HK-2 (cell line): Measurements from ENCODE around the gene PITX1.
A peak's percentile ranks its signal among the peaks of the same experiment; 100 is the strongest.

Experiments used
- DNase-seq: peaks from one replicate; pipeline ENCODE4 v3.0.0-alpha.2; 2018; ENCODE audit not compliant: unreplicated experiment

PITX1 gene

DNA sequence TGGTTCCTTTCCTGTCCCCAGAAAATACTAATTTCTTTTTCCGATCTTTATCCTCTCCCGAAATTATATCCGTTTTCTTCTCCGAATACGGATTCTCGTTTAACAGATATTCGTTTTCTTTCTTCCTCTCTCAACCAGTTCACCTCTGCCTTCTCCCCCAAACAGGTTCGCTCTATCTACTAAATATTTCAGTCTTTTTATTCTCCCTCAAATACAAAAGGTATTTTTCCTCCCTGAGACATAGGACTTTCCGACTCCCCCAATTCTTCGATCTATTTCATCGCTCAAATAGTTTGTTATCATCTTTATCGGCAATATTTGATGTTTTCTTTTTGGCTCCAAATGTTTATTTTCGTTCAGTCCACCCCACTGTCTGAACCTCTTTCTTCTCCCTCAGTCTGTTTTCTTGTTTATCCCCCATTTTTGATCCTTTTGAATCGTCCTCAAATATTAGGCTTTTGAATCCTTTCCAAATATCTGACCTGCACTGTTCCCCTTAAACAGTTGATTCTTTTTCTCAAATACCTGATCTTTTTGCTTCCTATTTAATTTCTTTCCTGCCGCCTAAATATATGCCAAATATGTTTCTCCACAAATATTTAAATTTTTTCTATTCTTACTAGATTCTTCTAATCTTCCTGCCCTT, 4.4 kb downstream of the PITX1 start:
- DNase-seq: no peak

DNA sequence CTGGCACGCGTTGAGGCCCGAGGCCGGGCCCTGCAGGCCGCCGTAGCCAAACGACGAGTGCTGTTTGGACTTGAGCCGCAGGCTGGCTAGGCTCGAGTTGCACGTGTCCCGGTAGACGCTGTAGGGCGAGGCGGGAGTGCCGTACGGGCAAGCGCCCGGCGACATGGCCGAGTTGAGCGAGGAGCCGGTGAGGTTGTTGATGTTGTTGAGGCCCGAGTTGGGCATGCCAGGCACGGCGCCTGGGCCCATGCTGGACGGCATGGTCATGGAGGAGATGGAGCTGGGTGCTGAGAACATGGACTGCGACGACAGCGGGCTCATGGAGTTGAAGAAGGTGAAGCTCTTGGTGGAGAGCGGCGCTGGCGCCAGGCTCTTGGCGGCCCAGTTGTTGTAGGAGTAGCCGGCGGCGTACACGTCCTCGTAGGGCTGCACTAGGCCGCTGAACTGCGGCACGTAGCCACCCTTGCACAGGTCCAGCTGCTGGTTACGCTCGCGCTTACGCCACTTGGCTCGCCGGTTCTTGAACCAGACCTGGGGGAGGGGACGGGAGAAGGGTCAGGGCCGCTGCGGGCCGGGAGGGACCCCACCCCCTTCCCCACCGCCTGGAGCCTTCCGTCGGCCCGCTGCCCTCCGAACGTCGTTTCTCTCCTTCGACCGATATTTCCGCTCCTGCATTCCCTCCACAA, 5.1 kb downstream of the PITX1 start:
- DNase-seq: no peak

DNA sequence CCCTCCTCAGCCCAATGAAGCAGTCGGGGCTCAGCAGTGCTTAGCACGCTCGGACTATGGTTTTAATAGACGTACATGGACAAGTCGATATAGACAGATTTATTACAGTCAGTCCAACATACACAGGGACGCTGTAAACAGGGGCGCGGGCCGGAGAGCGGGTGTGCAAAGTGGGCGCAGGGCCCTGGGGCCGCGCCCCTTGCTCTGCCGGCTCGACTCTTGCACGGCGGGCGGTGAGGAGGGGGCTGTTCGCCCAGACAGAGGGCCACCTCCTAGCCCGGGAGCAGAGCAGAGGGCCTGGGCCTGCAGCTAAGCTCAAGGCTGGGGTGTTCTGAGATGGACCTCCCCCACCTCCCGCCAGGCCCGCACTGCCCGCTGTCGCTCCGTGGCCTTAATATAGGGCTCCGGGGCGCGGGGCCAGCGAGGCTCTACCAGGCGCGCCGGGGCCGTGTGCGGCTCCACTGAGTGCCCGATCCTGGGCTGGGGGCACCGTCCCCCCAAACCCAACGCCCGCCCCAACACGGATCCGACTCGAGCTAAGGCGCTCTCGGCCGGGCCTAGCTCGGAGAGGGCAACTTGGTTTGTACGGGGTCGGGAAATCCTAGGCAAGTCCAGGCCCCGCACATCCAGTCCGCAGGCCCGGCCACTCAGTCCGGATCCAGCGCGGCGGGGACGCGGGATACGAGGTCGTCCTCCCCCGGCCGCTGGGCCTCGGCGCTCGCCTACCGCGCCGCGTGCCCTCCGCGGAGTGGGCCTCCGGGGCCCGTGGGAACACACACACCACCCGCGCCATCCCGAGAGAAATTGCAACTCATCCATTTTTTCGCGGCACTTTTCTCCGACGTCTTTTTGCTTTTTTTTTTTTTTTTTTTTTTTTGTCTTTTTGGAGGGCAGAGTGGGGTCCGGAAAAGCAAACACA, 6.1 kb downstream of the PITX1 start:
- no peak for DNase-seq

DNA sequence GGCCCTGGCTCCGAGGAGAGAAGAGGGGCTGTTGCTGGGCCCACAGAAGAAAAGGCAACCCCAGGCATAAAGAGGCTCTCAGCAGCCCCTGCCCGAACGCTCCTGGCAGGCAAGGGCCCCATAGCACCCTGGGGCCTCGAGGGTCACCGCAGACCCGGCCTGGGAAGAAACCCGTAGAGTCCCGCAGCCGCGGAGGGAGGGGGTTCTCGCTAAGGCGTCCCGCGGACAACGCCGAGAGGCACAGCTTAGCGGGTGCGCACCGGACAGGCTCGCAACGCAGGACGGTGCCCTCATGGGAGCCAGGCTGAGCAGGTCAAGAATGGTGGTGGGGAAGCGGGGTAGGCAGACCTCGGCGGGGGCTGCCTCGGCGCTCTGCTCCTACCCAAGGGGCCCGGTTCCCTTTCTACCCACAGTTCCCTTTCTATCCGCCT, 6.7 kb downstream of the PITX1 start:
- no peak for DNase-seq

DNA sequence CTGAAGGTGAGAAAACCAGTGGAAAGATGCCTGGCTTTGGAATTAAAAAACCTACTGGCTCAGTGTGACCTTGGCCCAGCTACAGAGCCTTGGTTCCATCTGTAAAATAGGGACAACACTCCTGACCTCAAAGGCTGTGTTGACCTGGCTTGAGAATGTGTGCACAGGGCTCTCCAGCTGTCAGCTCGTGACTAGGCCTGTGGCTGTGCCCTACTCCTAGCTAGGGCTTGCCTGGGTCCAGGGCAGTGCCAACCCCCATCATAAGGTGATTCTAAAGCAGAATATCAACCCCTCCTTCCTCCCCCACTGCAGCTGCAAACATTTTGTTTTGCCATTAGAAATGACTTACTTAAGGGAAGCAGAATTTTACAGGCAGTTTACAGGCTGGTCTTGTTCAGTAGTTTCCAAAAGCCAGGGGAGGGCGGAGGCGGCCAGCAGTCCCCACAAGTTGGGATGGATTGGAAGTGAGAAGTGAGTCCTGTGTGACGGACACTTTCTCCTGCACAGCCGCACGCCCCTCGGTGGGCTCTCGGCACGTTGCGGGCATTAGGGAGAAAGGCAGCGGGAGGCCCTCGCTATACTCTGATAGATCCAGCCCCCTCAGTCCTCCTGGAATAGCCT, 7.3 kb downstream of the PITX1 start:
- DNase-seq: no peak

DNA sequence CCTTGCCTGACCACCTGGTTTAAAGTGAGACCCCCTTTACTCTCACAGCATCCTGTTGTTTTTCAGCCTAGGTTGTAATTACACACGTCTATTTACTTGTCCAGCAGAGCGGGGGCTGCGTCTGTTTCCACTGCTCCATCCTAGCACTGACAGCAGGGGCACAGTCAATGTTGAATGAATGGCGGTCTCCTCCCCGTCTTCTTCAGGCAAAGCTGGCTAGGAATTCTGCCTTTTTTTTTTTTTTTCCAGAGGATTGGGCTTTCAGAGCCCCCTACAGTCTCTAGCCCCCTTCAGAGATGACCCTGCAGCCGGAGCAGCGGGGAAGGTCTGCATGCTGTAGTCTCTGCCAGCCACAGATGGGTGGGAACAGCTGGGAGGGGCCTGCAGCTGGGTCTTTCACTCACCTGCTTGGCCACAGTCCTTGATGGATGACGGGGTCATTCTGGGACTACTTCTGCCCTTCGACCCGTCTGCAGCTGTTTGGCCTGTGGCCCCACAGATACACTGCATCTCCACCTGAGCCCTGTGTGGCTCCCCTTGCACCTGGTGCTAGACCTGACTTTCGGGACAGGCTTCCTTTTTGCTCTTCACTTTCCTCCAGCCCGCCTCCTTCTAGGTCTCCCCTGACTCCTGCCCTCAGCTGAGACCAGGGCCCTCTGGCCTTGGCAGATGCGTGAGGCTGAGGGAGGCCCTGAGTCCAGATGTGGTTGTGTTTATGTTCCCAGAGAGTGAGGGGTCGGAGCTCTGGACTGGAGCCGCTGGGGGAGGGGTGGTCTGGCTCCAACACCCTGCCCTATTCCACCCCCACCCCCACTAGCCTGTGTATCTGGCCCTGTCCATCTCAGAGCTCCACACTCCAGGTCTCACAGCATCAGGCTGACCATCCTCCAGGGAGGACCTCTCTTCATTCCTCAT, 8.0 kb downstream of the PITX1 start:
- DNase-seq: no peak

DNA sequence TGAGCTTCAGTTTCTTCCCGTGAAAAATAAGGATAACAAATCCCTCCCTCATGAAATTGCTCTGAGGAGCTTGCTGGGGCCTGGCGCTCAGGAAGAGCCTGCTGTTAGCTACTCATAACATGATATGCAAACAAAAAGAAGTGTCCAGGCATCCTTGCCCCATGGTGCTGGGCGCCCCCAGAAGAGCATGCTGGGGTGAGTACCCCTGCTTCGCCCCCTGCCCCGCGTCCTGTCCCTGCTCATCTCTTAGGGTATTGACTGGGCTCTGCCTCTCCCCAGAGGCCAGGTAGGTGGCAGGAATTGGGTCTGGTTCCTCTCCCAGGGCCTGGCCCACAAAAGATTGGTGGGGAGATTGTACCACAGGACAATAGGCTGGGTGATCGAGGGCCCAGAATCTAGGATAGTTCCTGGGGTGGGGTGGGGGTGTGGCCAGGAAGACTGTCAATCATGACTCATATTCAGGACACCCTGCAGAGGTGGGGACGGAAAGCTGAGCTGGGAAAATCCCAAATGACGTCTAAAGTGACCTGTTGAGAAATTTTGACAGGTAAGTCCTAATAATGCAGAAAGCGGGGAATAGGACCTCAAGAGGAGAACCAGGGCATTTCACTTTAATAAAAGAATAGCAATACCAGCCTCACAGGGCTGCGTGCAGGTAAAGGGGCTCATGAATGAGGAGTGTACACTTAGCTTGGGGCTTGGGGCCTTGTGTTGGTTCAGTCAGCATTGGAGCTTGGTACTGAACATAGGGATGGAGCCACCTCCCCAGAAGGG, 8.9 kb downstream of the PITX1 start:
- peak; percentile 25 for DNase-seq

DNA sequence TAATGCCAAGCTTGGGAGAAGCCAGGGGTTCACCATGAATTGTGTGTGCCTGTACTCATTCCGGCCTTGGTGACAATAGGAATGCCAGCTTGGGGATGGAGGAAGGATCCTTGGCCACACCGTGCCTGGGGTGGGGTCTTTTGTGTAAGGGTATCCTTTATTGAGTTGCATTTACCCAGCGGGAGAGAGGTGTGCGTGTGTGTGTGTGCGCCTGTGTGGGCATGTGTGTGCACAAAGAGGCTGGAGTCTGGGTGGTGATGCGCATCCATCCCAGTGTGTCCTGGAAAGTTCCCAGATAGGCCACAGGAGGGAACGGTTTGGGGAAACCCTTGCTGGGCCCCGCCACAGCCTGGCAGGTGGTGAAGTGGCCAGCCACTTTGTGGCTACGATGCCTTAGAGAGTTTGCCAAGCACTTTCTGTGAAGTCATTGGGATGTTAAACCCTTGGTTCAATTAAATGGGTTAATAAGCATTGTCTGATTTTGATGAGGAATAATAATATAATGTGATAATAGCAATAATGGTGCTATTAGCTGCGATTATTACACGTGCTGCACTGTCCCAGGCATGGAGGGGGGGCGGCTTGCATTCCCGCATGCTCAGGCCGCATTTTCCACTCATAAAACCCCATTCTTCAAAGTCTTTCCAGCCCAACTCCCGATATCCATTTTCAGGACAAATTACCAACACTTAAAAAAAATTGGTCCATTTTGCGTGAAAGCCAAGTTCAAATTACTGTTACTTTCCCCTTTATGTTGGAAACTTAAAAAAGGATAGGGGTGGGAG, 13.7 kb downstream of the PITX1 start:
- DNase-seq: no peak

DNA sequence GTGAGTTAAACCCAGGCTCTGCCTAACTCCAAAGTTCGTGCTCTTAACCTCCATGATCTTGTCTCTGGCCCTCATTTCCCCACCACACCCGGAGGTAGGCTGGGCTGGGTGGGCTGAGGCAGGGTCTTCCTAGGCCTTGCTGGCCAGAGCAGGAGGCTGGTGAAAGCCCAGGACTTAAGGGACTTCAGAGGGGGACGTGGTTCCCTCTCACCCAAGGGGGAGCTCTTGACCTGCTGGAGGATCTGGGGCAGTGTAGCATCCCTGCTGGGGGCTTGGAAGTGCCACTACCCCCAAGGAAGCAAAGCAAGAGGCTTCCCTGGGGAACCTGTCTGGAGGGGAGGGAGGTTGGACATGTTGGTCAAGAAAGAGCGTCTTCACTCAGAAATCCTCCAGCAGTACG, 14.7 kb downstream of the PITX1 start:
- no peak for DNase-seq

DNA sequence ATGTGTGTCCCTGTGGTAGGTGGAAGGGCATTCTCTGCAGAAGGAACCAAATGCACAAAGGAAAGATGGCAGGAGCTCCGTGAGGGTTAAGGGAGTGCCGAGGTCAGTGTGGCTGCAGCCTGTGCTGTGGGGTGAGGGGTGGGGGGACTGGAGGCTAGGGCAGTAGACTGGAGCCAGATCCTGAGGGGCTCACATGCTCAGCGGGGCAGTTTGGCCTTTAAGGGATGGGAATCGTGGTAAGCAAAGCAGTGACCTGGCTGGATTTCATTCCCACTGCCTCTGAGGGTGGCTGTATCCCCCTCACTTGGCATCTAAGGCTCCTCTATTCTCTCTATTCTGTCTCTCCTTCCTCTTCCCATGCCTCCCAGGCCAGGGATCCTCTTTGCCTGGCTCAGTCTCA, 15.6 kb downstream of the PITX1 start:
- DNase-seq: no peak

DNA sequence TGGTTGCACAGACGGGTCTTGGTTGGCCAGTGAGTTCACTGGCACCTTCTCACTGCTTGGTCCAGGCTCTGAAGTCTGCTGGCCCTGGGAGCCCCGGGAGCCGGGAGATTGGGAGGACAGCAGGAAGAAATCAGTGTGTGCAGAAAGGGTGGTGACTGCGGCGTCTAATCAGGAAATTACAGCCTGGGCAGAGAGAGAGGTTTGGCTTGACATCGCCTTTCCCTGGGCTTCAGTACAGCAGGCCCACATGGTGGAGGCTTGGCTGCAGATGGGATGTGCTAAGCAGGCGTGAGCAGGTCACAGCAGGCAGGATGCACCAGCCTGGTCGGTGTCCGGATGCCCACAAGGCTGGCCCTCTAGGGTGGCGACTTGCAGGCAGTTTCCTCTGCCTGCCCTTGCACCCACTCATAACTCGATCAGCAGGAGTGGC, 17.2 kb downstream of the PITX1 start:
- DNase-seq: no peak

DNA sequence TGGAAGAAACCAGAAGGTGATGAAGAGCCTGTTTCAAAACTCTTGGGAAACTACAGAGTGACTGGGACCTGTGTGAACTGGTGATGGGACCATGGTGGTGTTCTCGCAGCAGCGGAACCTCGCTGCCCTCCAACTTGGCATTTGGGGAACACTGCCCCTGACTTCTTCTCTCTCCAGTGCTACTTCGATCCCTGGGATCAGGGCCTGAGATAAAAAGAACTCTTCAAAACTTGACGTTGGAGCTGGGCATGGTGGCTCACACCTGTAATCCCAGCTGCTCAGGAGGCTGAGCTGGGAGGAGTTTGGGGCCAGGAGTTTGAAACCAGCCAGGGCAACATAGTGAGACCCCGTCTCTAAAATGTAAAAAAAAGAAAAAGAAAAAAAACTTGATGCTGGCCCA, 18.1 kb downstream of the PITX1 start:
- DNase-seq: no peak

DNA sequence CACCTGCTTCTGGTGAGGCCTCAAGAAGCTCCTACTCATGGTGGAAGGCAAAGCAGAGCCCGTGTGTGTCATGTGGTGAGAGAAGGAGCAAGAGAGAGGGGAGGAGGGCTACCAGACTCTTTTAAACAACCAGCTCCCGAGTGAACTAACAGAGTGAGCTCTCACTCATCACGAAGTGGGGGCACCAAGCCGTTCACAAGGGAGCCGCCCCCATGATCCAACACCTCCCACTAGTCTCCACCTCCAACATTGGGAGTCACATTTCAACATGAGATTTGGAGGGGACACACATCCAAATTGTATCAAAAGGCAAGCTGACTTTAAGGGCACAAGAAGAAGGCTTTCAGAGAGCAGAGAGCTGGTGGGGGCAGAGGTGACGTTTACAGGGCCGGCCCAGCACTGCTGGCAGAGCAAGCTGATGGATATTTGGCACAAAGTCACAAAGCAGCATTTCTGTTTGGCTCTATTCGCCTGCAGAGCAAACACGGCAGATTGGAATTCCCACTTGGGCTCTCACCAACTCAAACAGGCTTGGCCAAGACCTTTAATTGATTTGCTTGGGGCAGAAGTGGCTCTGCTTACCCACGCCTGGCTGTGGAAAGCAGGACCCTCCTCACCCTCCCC, 20.0 kb downstream of the PITX1 start:
- no peak for DNase-seq

DNA sequence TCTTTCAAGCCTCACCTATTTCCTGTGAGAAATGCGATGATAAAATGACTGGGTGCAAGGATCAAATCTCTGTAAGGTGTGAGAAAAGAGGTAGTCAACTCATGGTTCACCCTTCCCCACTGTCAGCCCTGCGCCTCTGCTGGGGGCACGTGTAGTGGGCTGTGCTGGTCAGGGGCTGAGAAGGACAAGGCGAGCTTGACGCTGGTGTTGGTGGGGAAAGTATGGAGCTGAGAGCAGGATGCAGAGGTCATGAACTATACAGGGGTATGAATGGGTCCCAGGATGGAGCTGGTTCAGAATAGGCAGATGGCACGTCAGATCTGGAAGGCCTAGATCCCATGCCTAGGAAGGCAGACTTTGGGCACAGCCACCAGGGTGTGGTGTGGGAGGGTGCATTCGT, 20.6 kb downstream of the PITX1 start:
- no peak for DNase-seq

DNA sequence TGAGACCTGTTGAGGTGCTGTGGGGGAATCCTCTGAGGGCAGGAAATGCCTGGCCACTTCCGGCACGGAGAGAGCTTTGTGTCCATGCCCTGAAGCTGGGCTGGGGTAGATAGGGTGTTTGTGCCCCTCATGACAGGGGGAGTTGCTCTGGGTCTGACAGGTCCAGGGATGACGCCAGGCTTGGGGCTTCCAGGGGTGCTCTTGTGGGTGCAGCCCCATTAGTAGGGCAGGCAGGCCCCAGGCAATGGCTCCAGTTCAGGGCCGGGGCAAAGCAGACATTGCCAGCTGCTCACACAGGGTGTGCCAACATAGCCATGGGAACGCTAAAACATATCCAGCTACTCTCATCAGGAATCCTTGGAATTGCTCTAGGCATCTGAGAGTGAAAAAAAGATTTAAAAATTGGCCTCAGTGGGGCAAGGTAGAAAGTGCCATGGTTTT, 21.1 kb downstream of the PITX1 start:
- no peak for DNase-seq

DNA sequence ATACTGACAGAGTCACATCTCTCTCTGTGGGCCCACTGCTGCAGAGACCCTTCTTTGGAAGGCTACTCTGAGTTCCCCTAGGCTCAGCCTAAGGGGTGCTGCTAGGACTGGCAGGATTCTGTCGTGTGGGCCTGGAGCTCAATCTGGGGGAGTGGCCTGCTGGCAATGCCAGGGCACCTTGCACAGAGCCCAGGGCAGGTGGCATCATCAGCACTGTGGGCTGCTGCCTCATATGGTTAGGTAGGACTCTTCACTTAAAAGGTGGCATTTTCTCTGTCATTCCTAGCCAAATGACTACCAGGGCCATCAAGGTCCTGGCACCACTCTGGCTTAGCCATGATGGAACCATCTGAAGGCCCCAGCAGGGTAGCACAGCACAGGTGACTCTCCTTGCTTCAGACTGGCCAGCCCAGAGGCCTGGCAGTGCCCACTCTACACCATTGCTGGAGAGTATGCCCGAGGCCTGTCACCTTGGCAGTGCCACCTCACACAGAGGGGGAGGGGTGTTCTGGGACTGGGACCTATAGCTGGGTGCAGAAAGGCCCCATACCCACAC, 21.9 kb downstream of the PITX1 start:
- no peak for DNase-seq

DNA sequence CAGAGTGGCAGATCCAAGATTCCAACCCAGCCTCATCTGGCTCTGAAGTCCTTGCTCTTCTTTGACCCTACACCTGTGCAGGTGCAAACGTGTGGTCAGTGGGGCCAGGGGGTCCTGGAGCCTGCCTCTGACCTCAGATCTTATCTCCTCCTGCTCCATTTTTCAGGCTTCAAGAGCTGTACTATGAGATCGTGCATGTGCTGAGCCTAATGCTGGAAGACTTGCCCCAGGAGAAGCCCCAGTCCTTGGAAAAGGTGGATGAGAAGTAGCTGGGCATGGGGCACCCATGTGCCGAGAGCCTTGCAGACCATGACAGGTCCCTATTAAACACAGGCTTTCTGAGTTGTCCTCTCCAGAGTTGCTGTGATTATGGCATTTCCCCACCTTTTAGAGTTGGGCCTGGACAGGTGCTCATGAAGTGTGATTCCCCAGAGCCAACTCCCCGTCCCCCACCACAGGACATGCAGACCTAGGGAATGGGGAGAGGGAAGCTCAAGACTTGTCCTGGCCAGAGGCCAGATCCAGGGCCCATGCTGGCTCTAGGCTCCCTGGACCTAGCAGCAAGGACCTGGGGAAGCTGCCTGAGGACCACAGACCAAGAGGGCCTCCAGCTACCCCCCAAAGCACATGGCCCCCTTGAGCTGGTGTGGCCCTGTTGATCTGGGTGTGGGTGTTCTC, 22.5 kb downstream of the PITX1 start:
- no peak for DNase-seq
